GM21723 (cell line): ENCODE data around the gene WWC2.

Source experiments
- ATAC-seq: cut with Tn5 transposase; IDR thresholded peaks from one replicate; pipeline ENCODE4 v1.9.1; 2021; ENCODE audit warnings: mild to moderate bottlenecking, moderate library complexity; ENCODE audit not compliant: unreplicated experiment

The WWC2 gene

DNA sequence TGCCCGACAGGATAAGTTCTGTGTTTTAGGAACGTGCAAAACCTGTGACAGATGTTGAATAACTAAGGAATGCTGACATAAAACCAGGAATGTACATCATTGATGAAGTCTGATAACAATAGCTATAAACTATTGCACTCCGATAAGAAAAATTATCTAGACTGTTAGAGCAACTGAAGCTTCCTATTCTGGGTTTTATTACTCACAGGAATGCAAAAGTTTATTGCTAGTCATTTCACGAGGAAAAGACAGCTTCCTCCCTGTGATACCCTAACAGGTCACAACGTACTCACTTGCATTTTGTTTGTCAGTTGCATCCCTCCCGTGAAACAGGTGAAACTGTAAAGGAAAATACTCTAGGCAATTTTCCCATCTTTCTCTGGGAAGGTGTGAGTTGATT is 155.1 kb downstream of the WWC2 start:
- no peak for ATAC-seq

- ATAC-seq: no peak
Measured at GRCh38 chr4:183255487-183255886, 156.4 kb downstream of the WWC2 start.

GRCh38 chr4:183256343-183256742 is 157.3 kb downstream of the WWC2 start:
- no peak for ATAC-seq

DNA sequence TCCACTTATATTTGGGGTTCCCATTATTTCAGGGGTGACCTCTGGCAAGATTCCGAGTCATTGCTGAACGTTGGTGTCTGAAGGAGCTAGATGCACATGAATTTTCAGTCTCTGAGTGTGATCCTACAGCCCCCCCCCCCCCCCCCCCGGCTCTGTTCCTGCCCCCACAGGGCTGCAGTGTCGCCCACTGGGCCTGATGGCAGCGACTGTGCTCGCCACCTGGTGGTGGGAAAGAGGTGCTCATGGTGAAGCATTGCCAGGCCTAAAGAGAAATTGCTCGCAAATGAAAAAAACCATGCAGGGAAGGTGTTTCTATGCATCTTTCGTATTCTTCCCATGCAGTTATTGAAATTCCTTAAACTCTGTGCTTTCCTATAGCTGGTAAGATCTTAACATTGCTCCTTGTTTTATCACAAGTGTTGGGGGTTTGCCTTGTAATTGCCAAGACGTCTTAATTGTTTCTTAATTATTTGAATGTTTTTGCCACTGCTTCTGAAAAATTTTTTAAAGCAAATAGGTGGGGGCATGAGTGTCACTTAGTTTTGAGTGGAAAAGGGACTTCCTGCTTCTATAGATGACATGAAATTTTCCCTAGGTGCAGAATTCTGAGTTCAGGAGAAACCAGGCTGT is 157.8 kb downstream of the WWC2 start:
- ATAC-seq: peak; percentile 64

- no peak for ATAC-seq
Measured at GRCh38 chr4:183257808-183258207, 158.8 kb downstream of the WWC2 start.

DNA sequence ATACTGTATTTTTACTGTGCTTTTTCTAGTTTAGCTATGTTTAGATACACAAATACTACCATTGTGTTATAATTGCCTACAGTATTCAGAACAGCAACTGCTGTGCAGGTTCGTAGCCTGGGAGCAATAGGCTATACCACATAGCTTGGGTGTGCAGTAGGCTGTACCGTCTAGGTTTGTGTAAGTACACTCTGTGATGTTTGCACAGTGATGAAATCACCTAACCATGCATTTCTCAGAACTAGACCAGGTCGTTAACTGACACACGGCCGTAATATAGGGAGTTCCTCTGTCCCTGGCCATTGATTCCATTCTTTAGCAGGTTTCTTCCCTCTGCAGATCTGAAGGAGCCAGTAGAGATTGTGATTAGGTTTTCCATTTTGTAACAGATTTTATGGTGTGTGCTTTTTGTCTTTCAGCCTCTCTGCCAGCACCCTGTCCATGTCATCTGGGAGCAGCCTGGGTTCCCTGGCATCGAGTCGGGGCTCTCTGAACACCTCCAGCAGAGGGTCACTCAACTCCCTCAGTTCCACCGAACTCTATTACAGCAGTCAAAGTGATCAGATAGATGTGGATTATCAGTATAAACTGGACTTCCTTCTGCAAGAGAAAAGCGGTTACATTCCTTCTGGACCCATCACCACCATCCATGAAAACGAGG is 161.6 kb downstream of the WWC2 start:
- no peak for ATAC-seq

GRCh38 chr4:183261953-183262775 is 163.1 kb downstream of the WWC2 start:
- peak; percentile 96 for ATAC-seq

- no peak for ATAC-seq
Measured at GRCh38 chr4:183262776-183263100, 163.7 kb downstream of the WWC2 start.

GRCh38 chr4:183263787-183264386 is 164.8 kb downstream of the WWC2 start:
- no peak for ATAC-seq

DNA sequence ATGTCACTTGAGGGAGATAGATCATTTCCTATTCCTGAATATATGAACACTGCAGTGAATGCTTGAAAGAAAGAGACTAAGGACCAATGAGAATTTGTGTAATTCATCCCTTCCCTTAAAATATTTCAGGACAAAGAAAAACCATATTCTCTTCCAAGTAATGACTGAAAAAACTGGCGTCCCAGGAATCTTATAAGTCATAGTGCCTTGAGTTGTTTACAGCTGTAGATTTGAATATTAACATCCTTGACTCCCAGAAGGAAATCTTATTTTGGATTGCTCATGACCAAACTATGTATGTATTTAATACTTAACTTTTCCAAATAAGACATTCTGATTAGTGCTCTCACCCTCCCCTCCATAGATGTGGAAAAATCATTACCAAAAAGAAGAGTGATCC is 165.6 kb downstream of the WWC2 start:
- no peak for ATAC-seq

DNA sequence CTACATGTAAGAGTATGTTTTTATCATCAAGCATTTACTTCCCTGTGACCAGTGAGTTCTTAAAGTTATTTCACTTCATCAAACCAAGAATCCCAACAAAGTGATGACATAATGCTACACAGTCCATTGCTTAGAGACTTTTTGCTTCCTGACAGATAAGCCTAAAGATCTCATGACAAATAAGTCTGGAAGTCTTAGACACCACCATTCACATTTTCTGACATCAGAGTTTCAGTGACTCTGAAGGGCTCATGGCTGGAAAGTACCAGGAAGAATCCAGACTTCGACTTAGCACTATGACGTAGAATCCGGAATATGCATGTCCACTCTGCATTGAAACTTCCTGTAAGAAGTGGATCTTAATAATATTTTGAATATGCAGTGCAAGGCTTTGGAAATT is 167.3 kb downstream of the WWC2 start:
- no peak for ATAC-seq

DNA sequence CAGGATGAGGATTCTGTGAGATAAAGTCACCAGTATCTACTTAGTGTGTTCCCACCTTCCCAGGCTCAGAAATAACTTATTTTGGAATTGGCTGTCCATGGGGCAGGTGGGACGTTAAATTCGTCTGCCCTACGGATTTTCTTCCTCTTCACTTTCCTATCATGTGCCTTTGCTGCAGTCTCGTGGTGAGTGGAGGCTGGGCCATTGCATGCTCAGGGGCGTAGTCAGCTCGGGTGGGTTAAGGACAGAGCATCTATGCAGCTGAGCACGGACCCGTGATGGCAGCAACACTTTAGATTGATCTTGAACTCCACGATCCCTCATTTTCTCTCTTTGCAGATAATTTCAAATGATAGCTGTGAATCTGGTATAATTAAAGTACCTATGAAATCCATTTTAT is 169.5 kb downstream of the WWC2 start:
- ATAC-seq: no peak

DNA sequence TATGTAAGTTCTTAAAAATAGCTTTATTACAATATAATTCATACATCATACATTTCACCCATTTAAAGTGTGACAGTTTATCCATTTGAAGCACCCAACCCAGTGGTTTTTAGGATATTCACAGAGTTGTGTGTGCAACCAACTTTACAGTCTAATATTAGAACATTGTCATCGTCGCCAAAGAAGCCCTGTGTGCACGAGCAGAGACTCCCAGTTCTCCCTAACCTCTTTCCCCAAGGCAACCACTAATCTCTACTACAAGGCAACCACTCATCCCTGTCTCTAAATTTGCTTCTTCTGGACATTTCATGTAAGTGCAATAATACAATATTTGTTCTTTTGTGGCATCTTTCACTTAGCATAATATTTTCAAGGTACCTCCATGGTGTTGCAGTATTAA is 173.3 kb downstream of the WWC2 start:
- ATAC-seq: no peak

GRCh38 chr4:183276106-183276505 is 177.0 kb downstream of the WWC2 start:
- ATAC-seq: no peak

- no peak for ATAC-seq
Measured at GRCh38 chr4:183284258-183284785, 185.3 kb downstream of the WWC2 start.

GRCh38 chr4:183284965-183285364 is 185.9 kb downstream of the WWC2 start:
- ATAC-seq: no peak

DNA sequence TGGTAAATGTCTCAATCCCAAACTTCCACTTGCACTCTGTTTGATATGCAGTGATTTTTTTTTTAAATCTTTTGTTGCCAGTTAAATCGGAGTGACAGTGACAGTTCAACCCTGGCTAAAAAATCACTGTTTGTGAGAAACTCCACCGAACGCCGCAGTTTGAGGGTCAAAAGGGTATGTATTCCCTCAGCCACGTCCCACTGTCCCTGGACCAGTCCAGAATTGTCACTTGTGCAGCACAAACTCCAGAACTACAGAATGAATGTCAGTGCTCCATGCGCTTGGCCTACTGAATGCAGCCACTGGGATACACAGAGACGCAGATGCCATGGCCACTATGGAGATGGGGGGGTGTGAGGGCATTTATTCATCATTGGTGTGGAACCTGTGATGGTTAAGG is 186.8 kb downstream of the WWC2 start:
- ATAC-seq: no peak

DNA sequence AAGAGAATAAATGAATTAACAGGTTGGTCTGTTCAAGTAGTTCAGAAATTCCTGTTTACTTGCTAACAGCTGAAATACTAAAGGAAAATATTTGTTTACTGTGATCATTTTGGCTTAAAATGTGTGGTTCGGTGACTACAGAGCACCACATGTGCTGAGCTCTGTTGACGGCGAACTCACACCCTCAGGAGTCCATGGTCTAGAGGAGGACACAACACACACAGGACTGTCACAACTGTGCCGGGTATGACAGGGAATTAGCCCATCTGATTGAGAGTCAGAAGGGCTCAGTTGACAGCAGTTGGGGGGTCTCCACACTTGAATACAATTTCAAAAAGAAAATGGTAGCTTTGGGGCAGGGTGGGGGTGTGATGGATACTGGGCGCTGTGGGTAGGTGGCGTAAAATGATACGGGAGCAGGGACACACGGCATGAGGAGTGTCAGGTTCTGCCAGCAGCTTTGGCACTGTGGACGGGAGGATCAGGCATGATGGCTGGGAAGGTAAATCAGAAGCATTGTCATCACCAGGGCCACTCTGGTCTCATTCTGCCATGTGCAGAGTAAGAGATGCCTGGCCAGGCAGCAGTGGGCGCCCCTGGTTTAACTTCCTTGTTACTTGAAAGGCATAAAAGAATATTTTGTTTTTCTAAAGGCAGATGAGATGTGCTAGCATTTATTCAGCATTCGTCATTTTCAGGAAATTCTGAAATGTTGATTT is 187.7 kb downstream of the WWC2 start:
- no peak for ATAC-seq

GRCh38 chr4:183287309-183287659 is 188.2 kb downstream of the WWC2 start:
- ATAC-seq: peak; percentile 58

DNA sequence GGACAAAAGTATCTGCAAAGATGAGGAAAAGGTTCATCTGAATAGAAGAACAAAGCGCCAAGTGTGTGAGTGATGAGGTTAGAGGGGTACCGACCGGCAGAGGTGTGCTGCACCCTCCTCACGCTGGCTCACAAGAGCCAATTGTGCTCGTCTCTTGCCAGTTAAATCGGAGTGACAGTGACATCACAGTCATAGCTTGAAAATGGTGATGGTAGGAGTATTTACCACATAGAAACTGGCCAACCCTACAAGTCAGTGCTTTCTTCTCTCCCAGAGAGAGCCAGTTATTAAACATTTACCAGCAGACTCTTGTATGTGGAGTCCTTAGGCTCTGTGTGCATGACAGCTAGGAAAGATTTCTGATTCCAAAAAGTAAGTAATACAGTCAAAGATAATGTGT is 188.6 kb downstream of the WWC2 start:
- peak; percentile 56 for ATAC-seq

DNA sequence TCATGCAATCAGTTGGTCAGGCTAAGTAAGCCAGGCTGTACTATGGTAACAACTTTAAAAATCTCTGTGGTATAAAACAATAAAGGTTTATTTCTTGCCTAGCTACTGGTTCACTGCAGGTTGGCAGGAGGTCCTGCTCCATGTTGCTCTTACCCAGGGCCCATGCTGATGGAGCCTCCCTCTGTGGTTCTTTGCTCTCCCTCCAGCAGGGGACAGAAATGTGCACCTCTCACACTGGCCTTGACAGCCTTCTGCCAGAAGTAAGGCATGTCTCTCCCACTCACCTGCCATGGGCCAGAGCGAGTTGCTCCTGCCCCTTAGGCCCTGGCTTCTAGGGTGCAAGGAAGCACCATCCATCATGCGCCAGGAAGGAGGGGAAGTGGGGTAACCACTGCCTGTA is 189.9 kb downstream of the WWC2 start:
- ATAC-seq: no peak
